Ramos (cell line): ENCODE data around the gene CSTB.

Source experiments
- in situ Hi-C: fragments of 300-500 bp; cut with MboI; formaldehyde crosslinking; loops from one replicate; pipeline ENCODE4 v1.14.3; 2022; ENCODE audit warnings: low sequenced_read_pairs; ENCODE audit not compliant: unreplicated experiment

CSTB gene

GRCh38 chr21:43812139-43812821, 36.2 kb upstream of the CSTB start:
- in situ Hi-C loops = loop anchor here (25.0 kb wide), 1 partner anchor 125 kb away; no protein-coding TSS in a partner anchor

- in situ Hi-C loops = loop anchor here (25.0 kb wide), 1 partner anchor 126 kb away; no protein-coding TSS in a partner anchor
Observed at GRCh38 chr21:43811262-43812105, 35.4 kb upstream of the CSTB start.

- in situ Hi-C loops = loop anchor here (25.0 kb wide), 1 partner anchor 127 kb away; no protein-coding TSS in a partner anchor
Observed at GRCh38 chr21:43810505-43811261, 34.6 kb upstream of the CSTB start.

GRCh38 chr21:43809853-43810504, 33.9 kb upstream of the CSTB start:
- in situ Hi-C loops = loop anchor here (10.0 to 25.0 kb wide), 2 partner anchors 127 to 525 kb away; partner anchors contain the start of gene CFAP410

GRCh38 chr21:43809346-43809799, 33.3 kb upstream of the CSTB start:
- in situ Hi-C loops = loop anchor here (10.0 to 25.0 kb wide), 2 partner anchors 128 to 525 kb away; partner anchors contain the start of gene CFAP410

- in situ Hi-C loops = loop anchor here (10.0 to 25.0 kb wide), 2 partner anchors 128 to 526 kb away; partner anchors contain the start of gene CFAP410
Observed at GRCh38 chr21:43808832-43809251, 32.7 kb upstream of the CSTB start.

GRCh38 chr21:43808367-43808766, 32.3 kb upstream of the CSTB start:
- in situ Hi-C loops = loop anchor here (10.0 to 25.0 kb wide), 2 partner anchors 129 to 526 kb away; partner anchors contain the start of gene CFAP410

GRCh38 chr21:43806017-43806710, 30.1 kb upstream of the CSTB start:
- in situ Hi-C loops = loop anchor here (10.0 to 25.0 kb wide), 2 partner anchors 131 to 529 kb away; partner anchors contain the start of gene CFAP410

- in situ Hi-C loops = loop anchor here (10.0 to 25.0 kb wide), 2 partner anchors 132 to 529 kb away; partner anchors contain the start of gene CFAP410
Observed at GRCh38 chr21:43805275-43805800, 29.2 kb upstream of the CSTB start.

- in situ Hi-C loops = loop anchor here (10.0 to 25.0 kb wide), 2 partner anchors 134 to 531 kb away; partner anchors contain the start of gene CFAP410
Observed at GRCh38 chr21:43803558-43804300, 27.6 kb upstream of the CSTB start.

GRCh38 chr21:43802713-43803313, 26.7 kb upstream of the CSTB start:
- in situ Hi-C loops = loop anchor here (10.0 to 25.0 kb wide), 2 partner anchors 134 to 532 kb away; partner anchors contain the start of gene CFAP410

- in situ Hi-C loops = loop anchor here (10.0 to 25.0 kb wide), 2 partner anchors 136 to 534 kb away; partner anchors contain the start of gene CFAP410
Observed at GRCh38 chr21:43801006-43801783, 25.1 kb upstream of the CSTB start.

GRCh38 chr21:43800566-43800965, 24.5 kb upstream of the CSTB start:
- in situ Hi-C loops = loop anchor here (10.0 to 25.0 kb wide), 2 partner anchors 137 to 534 kb away; partner anchors contain the start of gene CFAP410

- in situ Hi-C loops = loop anchor here (10.0 to 25.0 kb wide), 2 partner anchors 137 to 535 kb away; partner anchors contain the start of gene CFAP410
Observed at GRCh38 chr21:43800124-43800523, 24.0 kb upstream of the CSTB start.

- in situ Hi-C loops = loop anchor here (5.0 kb wide), 1 partner anchor 52 kb away; no protein-coding TSS in a partner anchor
Observed at GRCh38 chr21:43799301-43799840, 23.3 kb upstream of the CSTB start.
